Spleen (tissue), 7 donors: ENCODE data around the gene HIPK2.

ENCODE experiments used
- CTCF ChIP-seq, 11 experiments: fragments of 200-600 bp in 7 of 11; fragments of 450-650 bp in 4 of 11; sonication (generic) in 4 of 11; IDR thresholded peaks in 8 of 11; conservative IDR thresholded peaks in 3 of 11; 1 replicate in 7 of 11; 2 replicates in 4 of 11; pipeline versions ENCODE4 v1.4.0 to v1.8.0; 2016 to 2021; ENCODE audit warnings: antibody characterized with exemption in 11 of 11, inconsistent platforms in 4 of 11, mild to moderate bottlenecking in 1 of 11
- POLR2AphosphoS5 ChIP-seq, 3 donors: sonication (generic); formaldehyde crosslinking; IDR thresholded peaks; one replicate each; pipeline ENCODE4 v1.5.1; 2017; ENCODE audit warnings: antibody characterized with exemption in 3 of 3
- donor health status: DM: no; HTN: no; CAD: no; lungs with moderate emphysema.
- donor health status: DM: no; HTN: no; CAD: no.
- donor health status: DM: no; HTN: no; CAD: no.

- TF ChIP-seq CTCF (IDR thresholded peaks at IDR 0.05 in 8 of 11, conservative IDR thresholded peaks at IDR 0.05 in 3 of 11): no peak
- no peak for TF ChIP-seq POLR2AphosphoS5 (IDR thresholded peaks at IDR 0.05)
Observed at GRCh38 chr7:139722604-139723003, 55.2 kb downstream of the HIPK2 start.
